HL-60 (cell line): ENCODE data around the gene PRPF18.

Experiments used
- CTCF ChIP-seq: IDR thresholded peaks from one replicate; pipeline ENCODE4 v1.5.1; 2011; ENCODE audit warnings: low read length, control low read depth, inconsistent platforms; ENCODE audit not compliant: insufficient read depth
- REST ChIP-seq: IDR thresholded peaks from 2 replicates; pipeline ENCODE4 v1.6.1; 2012; ENCODE audit warnings: low read depth; ENCODE audit not compliant: insufficient replicate concordance
- SPI1 ChIP-seq: IDR thresholded peaks from 2 replicates; pipeline ENCODE4 v1.6.1; 2012; ENCODE audit warnings: low read depth, mild to moderate bottlenecking, borderline replicate concordance

DNA sequence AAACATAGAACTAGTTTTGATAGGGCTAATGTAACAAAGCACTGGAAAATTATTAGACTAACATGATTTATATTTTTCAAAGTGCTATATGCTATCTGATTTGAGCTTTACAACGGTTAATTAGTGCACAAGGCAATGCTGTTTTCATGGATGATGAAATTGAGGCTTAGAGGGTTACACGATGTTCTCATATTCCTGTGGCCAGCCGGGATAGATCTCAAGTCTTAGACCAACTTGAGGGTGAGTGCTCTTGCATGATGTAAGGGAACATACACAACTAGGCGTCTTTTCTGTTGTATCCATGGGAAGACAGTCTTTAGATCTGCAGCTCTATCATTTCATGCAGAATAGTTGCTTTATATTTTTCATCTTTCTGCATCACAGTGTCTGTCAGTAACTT is 4.1 kb downstream of the PRPF18 start:
- TF ChIP-seq CTCF (no peak), REST (no peak), SPI1 (no peak)
